HCT116 (cell line): Measurements from ENCODE around the gene RSRC1. TPM values are rescaled to one million over a fixed set of nuclear protein-coding genes. Genes with fewer than 3 reads are reported as not detected.

ENCODE experiments used
- ATAC-seq: fragments of 200-7000 bp; cut with Tn5 transposase; 2 replicates; pipeline ENCODE4 v1.9.1; 2020; ENCODE audit warnings: mild to moderate bottlenecking, moderate library complexity
- BruUV-seq: library from RNA; stranded (reverse); fragments of 400-500 nt; replicated peaks from 2 replicates; lab custom pipeline; 2021; lab: Mats Ljungman, UMichigan
- CTCF ChIA-PET: fragments of 300-600 bp; sonication (Branson Sonifier 250); formaldehyde crosslinking; loops from one replicate; lab custom pipeline; 2021; ENCODE audit warnings: antibody characterized with exemption; lab: Charles Lee
- POLR2A ChIA-PET: fragments of 300-600, 350-600 bp; sonication (Branson Sonifier 250); formaldehyde crosslinking; loops from one replicate; lab custom pipeline; 2021; ENCODE audit warnings: antibody characterized with exemption; lab: Charles Lee
- RAD21 ChIA-PET, 2 experiments: fragments of 300-600 bp; sonication (Branson Sonifier 250); formaldehyde crosslinking; loops; one replicate each; lab custom pipeline; 2023; ENCODE audit warnings: low total read pairs in 2 of 2; ENCODE audit not compliant: uncharacterized antibody in 2 of 2, unreplicated experiment in 2 of 2, low non-redundant PET in 1 of 2; lab: Charles Lee
- DNase-seq: peaks from one replicate; pipeline ENCODE4 v3.0.0-alpha.2; 2010; ENCODE audit warnings: low read depth, low spot score
- H2AFZ ChIP-seq: fragments of 200-600 bp; shearing (Covaris generic), sonication (generic); 2 replicates; pipeline ENCODE4 v1.6.1; 2017; ENCODE audit warnings: low read depth, mixed run types, mixed read lengths, antibody characterized with exemption, low read length; ENCODE audit not compliant: poor library complexity, severe bottlenecking
- H3K27ac ChIP-seq: 2 replicates; pipeline ENCODE4 v1.5.1; 2012; ENCODE audit warnings: low read depth, low read length
- H3K27me3 ChIP-seq: fragments of 200-600 bp; sonication (generic); 2 replicates; pipeline ENCODE4 v1.6.1; 2016; ENCODE audit warnings: mixed run types, low read length, mixed read lengths; ENCODE audit not compliant: insufficient read depth
- H3K36me3 ChIP-seq, 2 experiments: fragments of 200-500 bp in 1 of 2; fragments of 200-600 bp in 1 of 2; sonication (Bioruptor generic) in 1 of 2; sonication (generic) in 1 of 2; 2 replicates each; pipeline versions ENCODE4 v1.5.1 to v1.6.1; 2014 to 2016; ENCODE audit warnings: low read length in 2 of 2, inconsistent platforms in 1 of 2, mixed read lengths in 1 of 2, mixed run types in 1 of 2; ENCODE audit not compliant: insufficient read depth in 2 of 2, control insufficient read depth in 1 of 2
- H3K4me1 ChIP-seq, 2 experiments: fragments of 200-600 bp in 1 of 2; sonication (generic) in 1 of 2; 2 replicates each; pipeline versions ENCODE4 v1.5.1 to v1.6.1; 2012 to 2017; ENCODE audit warnings: low read length in 2 of 2, inconsistent platforms in 1 of 2, mild to moderate bottlenecking in 1 of 2, mixed read lengths in 1 of 2, mixed run types in 1 of 2, moderate library complexity in 1 of 2; ENCODE audit not compliant: insufficient read depth in 2 of 2, control insufficient read depth in 1 of 2
- H3K4me2 ChIP-seq: fragments of 200-600 bp; sonication (generic); 2 replicates; pipeline ENCODE4 v1.6.1; 2017; ENCODE audit warnings: mixed run types, low read length, mixed read lengths
- H3K4me3 ChIP-seq, 2 experiments: fragments of 200-600 bp in 1 of 2; sonication (generic) in 1 of 2; replicated peaks in 1 of 2; 2 replicates each; pipeline ENCODE4 v1.5.1; 2011 to 2016; ENCODE audit warnings: low read length in 2 of 2, control low read depth in 1 of 2, low read depth in 1 of 2, mild to moderate bottlenecking in 1 of 2, mixed read lengths in 1 of 2, mixed run types in 1 of 2
- H3K79me2 ChIP-seq: fragments of 200-600 bp; sonication (generic); 2 replicates; pipeline ENCODE4 v1.6.1; 2017; ENCODE audit warnings: mild to moderate bottlenecking, mixed run types, low read length, moderate library complexity, mixed read lengths; ENCODE audit not compliant: insufficient read depth
- H3K9ac ChIP-seq: fragments of 200-600 bp; sonication (generic); 2 replicates; pipeline ENCODE4 v1.6.1; 2016; ENCODE audit warnings: low read length, mixed read lengths
- H3K9me2 ChIP-seq: fragments of 200-600 bp; sonication (generic), shearing (Covaris generic); 2 replicates; pipeline ENCODE4 v1.6.1; 2017; ENCODE audit warnings: mixed run types, mild to moderate bottlenecking, moderate library complexity; ENCODE audit not compliant: insufficient read depth
- H3K9me3 ChIP-seq, 2 experiments: fragments of 200-500 bp in 1 of 2; fragments of 200-600 bp in 1 of 2; sonication (Bioruptor generic) in 1 of 2; sonication (generic) in 1 of 2; 2 replicates each; pipeline ENCODE4 v1.6.1; 2014 to 2017; ENCODE audit warnings: low read length in 2 of 2, mixed read lengths in 2 of 2, inconsistent platforms in 1 of 2, low read depth in 1 of 2, mild to moderate bottlenecking in 1 of 2, mixed run types in 1 of 2, moderate library complexity in 1 of 2; ENCODE audit not compliant: control insufficient read depth in 1 of 2, insufficient read depth in 1 of 2
- H4K20me1 ChIP-seq: fragments of 200-600 bp; sonication (generic), shearing (Covaris generic); 2 replicates; pipeline ENCODE4 v1.6.1; 2017; ENCODE audit warnings: mixed run types, mild to moderate bottlenecking, moderate library complexity; ENCODE audit not compliant: insufficient read depth
- ATF3 ChIP-seq: IDR thresholded peaks from 2 replicates; pipeline ENCODE4 v1.6.1; 2012
- CBX3 ChIP-seq: IDR thresholded peaks from 2 replicates; pipeline ENCODE4 v1.6.1; 2012; ENCODE audit warnings: low read depth
- CEBPB ChIP-seq: IDR thresholded peaks from 2 replicates; pipeline ENCODE4 v1.6.1; 2012; ENCODE audit warnings: low read depth
- CTCF ChIP-seq, 3 experiments: fragments of 200-600 bp in 1 of 3; sonication (generic) in 1 of 3; IDR thresholded peaks in 2 of 3; conservative IDR thresholded peaks in 1 of 3; 2 replicates each; pipeline ENCODE4 v1.5.1; 2012 to 2017; ENCODE audit warnings: low read depth in 2 of 3, low read length in 2 of 3, antibody characterized with exemption in 1 of 3, borderline replicate concordance in 1 of 3, control low read depth in 1 of 3, mild to moderate bottlenecking in 1 of 3, mixed read lengths in 1 of 3, mixed run types in 1 of 3, moderate library complexity in 1 of 3; ENCODE audit not compliant: insufficient read depth in 1 of 3
- ELF1 ChIP-seq: IDR thresholded peaks from 2 replicates; pipeline ENCODE4 v1.6.1; 2012; ENCODE audit warnings: low read depth, borderline replicate concordance
- EZH2 ChIP-seq: fragments of 200-600 bp; sonication (generic); IDR thresholded peaks from 2 replicates; pipeline ENCODE4 v1.6.1; 2017; ENCODE audit warnings: antibody characterized with exemption, mixed run types
- EZH2phosphoT487 ChIP-seq: fragments of 200-600 bp; IDR thresholded peaks from 2 replicates; pipeline ENCODE4 v1.6.1; 2018; ENCODE audit warnings: antibody characterized with exemption, borderline replicate concordance
- MAX ChIP-seq: IDR thresholded peaks from 2 replicates; pipeline ENCODE4 v1.6.1; 2012
- POLR2A ChIP-seq: IDR thresholded peaks from 2 replicates; pipeline ENCODE4 v1.7.0; 2011; ENCODE audit warnings: borderline replicate concordance; ENCODE audit not compliant: insufficient read depth, insufficient read length; ENCODE audit errors: extremely low read depth
- POLR2AphosphoS5 ChIP-seq: IDR thresholded peaks from 2 replicates; pipeline ENCODE4 v1.6.1; 2011; ENCODE audit warnings: mild to moderate bottlenecking, low read depth, low read length, moderate library complexity
- REST ChIP-seq: IDR thresholded peaks from 2 replicates; pipeline ENCODE4 v1.6.1; 2012; ENCODE audit warnings: low read depth
- SIN3A ChIP-seq: IDR thresholded peaks from 2 replicates; pipeline ENCODE4 v1.6.1; 2012; ENCODE audit warnings: low read depth
- SRF ChIP-seq: IDR thresholded peaks from 2 replicates; pipeline ENCODE4 v1.6.1; 2012; ENCODE audit warnings: low read depth
- TCF7L2 ChIP-seq: IDR thresholded peaks from 2 replicates; pipeline ENCODE4 v1.7.0; 2011; ENCODE audit warnings: borderline replicate concordance, inconsistent platforms; ENCODE audit not compliant: insufficient read depth, insufficient read length; ENCODE audit errors: extremely low read depth
- YY1 ChIP-seq: IDR thresholded peaks from 2 replicates; pipeline ENCODE4 v1.6.1; 2011; ENCODE audit warnings: low read length, low read depth, moderate library complexity, mild to moderate bottlenecking; ENCODE audit not compliant: insufficient replicate concordance; ENCODE audit errors: extremely low read depth
- ZBTB33 ChIP-seq: IDR thresholded peaks from 2 replicates; pipeline ENCODE4 v1.6.1; 2011; ENCODE audit warnings: mild to moderate bottlenecking, low read length, moderate library complexity; ENCODE audit not compliant: insufficient replicate concordance; ENCODE audit errors: extremely low read depth
- ZFX ChIP-seq: fragments of 450-650 bp; IDR thresholded peaks from 2 replicates; pipeline ENCODE4 v1.6.1; 2017
- intact Hi-C: fragments of 100-400 bp; cut with micrococcal nuclease; formaldehyde crosslinking; loops from 2 replicates; pipeline ENCODE4 v1.10.0; 2022
- total RNA-seq: library from RNA; stranded (reverse); gene quantifications from one replicate; pipeline ENCODE4 v1.2.1, GENCODE V29; 2021; ENCODE audit not compliant: unreplicated experiment

Gene RSRC1
- total RNA-seq, 1 experiment from 2014 or later = 37.1 TPM

- H3K4me3 ChIP-seq = no peak overlapping the region
- no peaks in the 10 kb centered on the region for H3K27me3 ChIP-seq
- no peaks in the 10 kb centered on the region for H3K36me3 ChIP-seq
- no peak overlapping the region for H2AFZ ChIP-seq
- H4K20me1 ChIP-seq = no peaks in the 10 kb centered on the region
- H3K4me2 ChIP-seq = no peak overlapping the region
- intact Hi-C loops = no loop called here
- RAD21 ChIA-PET = no interaction called here
- BruUV-seq = no TSS peak
- POLR2A ChIA-PET = no interaction called here
- DNase-seq (no peak), ATAC-seq (no peak)
- peaks cover 0 to 3% of the 10 kb centered on the region in 2 experiments; a peak in 2 of 4 replicates for H3K9me3 ChIP-seq
- CTCF ChIA-PET = no interaction called here
- H3K79me2 ChIP-seq = peaks cover 4% of the 10 kb centered on the region
- no peak overlapping the region for H3K9ac ChIP-seq
- no peak overlapping the region for H3K27ac ChIP-seq
- H3K4me1 ChIP-seq = no peaks in the 10 kb centered on the region
- no peak for TF ChIP-seq CBX3
- no peak for TF ChIP-seq YY1
- TF ChIP-seq ZBTB33 = no peak
- no peak for TF ChIP-seq POLR2A
- TF ChIP-seq SRF = no peak
- no peak for TF ChIP-seq MAX
- TF ChIP-seq EZH2phosphoT487 = no peak
- no peak for TF ChIP-seq REST
- TF ChIP-seq EZH2 = no peak
- TF ChIP-seq CEBPB = no peak
- no peak for TF ChIP-seq ATF3
- TF ChIP-seq CTCF (IDR thresholded peaks at IDR 0.05 in 2 of 3, conservative IDR thresholded peaks at IDR 0.05 in 1 of 3; ENCODE audit: borderline replicate concordance in 1 of 3, insufficient read depth in 1 of 3, low read depth in 2 of 3, low read length in 2 of 3) = no peak
- TF ChIP-seq POLR2AphosphoS5 = no peak
- TF ChIP-seq SIN3A = no peak
- no peak for TF ChIP-seq TCF7L2
- no peak for TF ChIP-seq ELF1
- no peak for TF ChIP-seq ZFX
- no peaks in the 10 kb centered on the region for H3K9me2 ChIP-seq
Measured at GRCh38 chr3:158200955-158201354, 91.1 kb downstream of the RSRC1 start.
